K562 (cell line): ENCODE measurements around the gene PATJ. TPM values are rescaled to one million over a fixed set of nuclear protein-coding genes. Genes with fewer than 3 reads are reported as not detected.
"Not testable (repeated sequence)": the region's sequence is repeated elsewhere in the genome, so short reads cannot be mapped to it uniquely, and the experiment has no call there.

Experiments
- CREB3 ChIP-seq: fragments of 450-650 bp; conservative IDR thresholded peaks from 2 replicates; pipeline ENCODE4 v1.6.1; 2016; ENCODE audit warnings: missing genetic modification characterization, low read depth, mild to moderate bottlenecking, missing compliant biosample characterization, moderate library complexity
- PYGO2 ChIP-seq: fragments of 450-650 bp; IDR thresholded peaks from 2 replicates; pipeline ENCODE4 v1.6.1; 2016; ENCODE audit warnings: mild to moderate bottlenecking, missing genetic modification characterization, moderate library complexity, missing compliant biosample characterization
- YY1 ChIP-seq, 3 experiments: IDR thresholded peaks; 2 replicates each; pipeline ENCODE4 v1.6.1; 2011; ENCODE audit warnings: low read length in 2 of 3, mild to moderate bottlenecking in 2 of 3, moderate library complexity in 2 of 3, borderline replicate concordance in 1 of 3, control low read depth in 1 of 3, low read depth in 1 of 3; ENCODE audit not compliant: insufficient read depth in 3 of 3, insufficient replicate concordance in 2 of 3, control insufficient read depth in 1 of 3, insufficient read length in 1 of 3; ENCODE audit errors: extremely low read depth in 1 of 3
- polyA plus RNA-seq, 8 experiments: library from polyadenylated mRNA; depleted of rRNA in 4 of 8; stranded (reverse) in 5 of 8; unstranded in 3 of 8; fragments of >200 nt; fragmentation: Nextera tagmentation in 2 of 8; fragmentation: Illumina TruSeq in 1 of 8; extraction: Ambion mirVana in 2 of 8; extraction: Trizol in 1 of 8; gene quantifications; 2 replicates each; pipeline versions ENCODE4 v1.2.1 to v1.2.3, GENCODE V29; 2011 to 2014; ENCODE audit warnings: inconsistent platforms in 1 of 8, missing spikeins in 1 of 8
- total RNA-seq, 7 experiments: library from RNA; depleted of rRNA in 6 of 7; stranded (reverse); fragments of >200 nt in 6 of 7; fragmentation: Illumina TruSeq in 2 of 7; extraction: Trizol in 2 of 7; gene quantifications; 2 replicates each; pipeline versions ENCODE4 v1.2.1 to v1.2.3, GENCODE V29; 2011 to 2021; ENCODE audit warnings: low replicate concordance in 1 of 7
- TF ChIP-seq, protein P1 (sequence below), 2 experiments: fragments of 450-650 bp; formaldehyde crosslinking in 1 of 2; IDR thresholded peaks; 2 replicates each; pipeline versions ENCODE4 v1.4.0 to v1.6.1; 2014 to 2020; ENCODE audit warnings: mild to moderate bottlenecking in 2 of 2, borderline replicate concordance in 1 of 2, low read depth in 1 of 2
- TF ChIP-seq, protein P2 (sequence below), 2 experiments: fragments of 250-450 bp in 1 of 2; fragments of 450-650 bp in 1 of 2; sonication (Bioruptor Pico) in 1 of 2; IDR thresholded peaks; 2 replicates each; pipeline versions ENCODE4 v1.6.1 to v1.8.0; 2016 to 2021; ENCODE audit warnings: mild to moderate bottlenecking in 2 of 2, moderate library complexity in 2 of 2, missing compliant biosample characterization in 1 of 2, missing genetic modification characterization in 1 of 2
- TF ChIP-seq, protein P3 (sequence below), 3 experiments: fragments of 200-800 bp in 1 of 3; fragments of 250-450 bp in 1 of 3; fragments of 450-650 bp in 1 of 3; sonication (Bioruptor Pico) in 1 of 3; sonication (Bioruptor generic) in 1 of 3; formaldehyde crosslinking in 1 of 3; IDR thresholded peaks; 2 replicates each; pipeline versions ENCODE4 v1.6.1 to v1.8.0; 2016 to 2022; ENCODE audit warnings: mild to moderate bottlenecking in 2 of 3, missing genetic modification characterization in 2 of 3, missing compliant biosample characterization in 1 of 3, moderate library complexity in 1 of 3

PATJ gene
- total and polyA plus RNA-seq, 9 of the 15 experiments (the other 6 are each of a cell fraction or from before 2014, with no cell fraction given) = 0.22 TPM; not detected in 8

- TF ChIP-seq YY1 (IDR thresholded peaks at IDR 0.05; ENCODE audit: borderline replicate concordance in 1 of 3, control insufficient read depth in 1 of 3, extremely low read depth in 1 of 3, insufficient read depth in 3 of 3, insufficient read length in 1 of 3, insufficient replicate concordance in 2 of 3, low read depth in 1 of 3, low read length in 2 of 3) = peak in 2 of 3 experiments; percentile 52 to 82
- TF ChIP-seq PYGO2 (tag) = peak; percentile 72
- TF ChIP-seq, protein P1, sequence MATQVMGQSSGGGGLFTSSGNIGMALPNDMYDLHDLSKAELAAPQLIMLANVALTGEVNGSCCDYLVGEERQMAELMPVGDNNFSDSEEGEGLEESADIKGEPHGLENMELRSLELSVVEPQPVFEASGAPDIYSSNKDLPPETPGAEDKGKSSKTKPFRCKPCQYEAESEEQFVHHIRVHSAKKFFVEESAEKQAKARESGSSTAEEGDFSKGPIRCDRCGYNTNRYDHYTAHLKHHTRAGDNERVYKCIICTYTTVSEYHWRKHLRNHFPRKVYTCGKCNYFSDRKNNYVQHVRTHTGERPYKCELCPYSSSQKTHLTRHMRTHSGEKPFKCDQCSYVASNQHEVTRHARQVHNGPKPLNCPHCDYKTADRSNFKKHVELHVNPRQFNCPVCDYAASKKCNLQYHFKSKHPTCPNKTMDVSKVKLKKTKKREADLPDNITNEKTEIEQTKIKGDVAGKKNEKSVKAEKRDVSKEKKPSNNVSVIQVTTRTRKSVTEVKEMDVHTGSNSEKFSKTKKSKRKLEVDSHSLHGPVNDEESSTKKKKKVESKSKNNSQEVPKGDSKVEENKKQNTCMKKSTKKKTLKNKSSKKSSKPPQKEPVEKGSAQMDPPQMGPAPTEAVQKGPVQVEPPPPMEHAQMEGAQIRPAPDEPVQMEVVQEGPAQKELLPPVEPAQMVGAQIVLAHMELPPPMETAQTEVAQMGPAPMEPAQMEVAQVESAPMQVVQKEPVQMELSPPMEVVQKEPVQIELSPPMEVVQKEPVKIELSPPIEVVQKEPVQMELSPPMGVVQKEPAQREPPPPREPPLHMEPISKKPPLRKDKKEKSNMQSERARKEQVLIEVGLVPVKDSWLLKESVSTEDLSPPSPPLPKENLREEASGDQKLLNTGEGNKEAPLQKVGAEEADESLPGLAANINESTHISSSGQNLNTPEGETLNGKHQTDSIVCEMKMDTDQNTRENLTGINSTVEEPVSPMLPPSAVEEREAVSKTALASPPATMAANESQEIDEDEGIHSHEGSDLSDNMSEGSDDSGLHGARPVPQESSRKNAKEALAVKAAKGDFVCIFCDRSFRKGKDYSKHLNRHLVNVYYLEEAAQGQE (IDR thresholded peaks at IDR 0.05; ENCODE audit: borderline replicate concordance) = peak; percentile 87
- TF ChIP-seq, protein P1 (CRISPR knock-in tag; IDR thresholded peaks at IDR 0.05; ENCODE audit: low read depth) = not testable (repeated sequence)
- peak; percentile 94 for TF ChIP-seq CREB3 (tag)
- TF ChIP-seq, protein P2, sequence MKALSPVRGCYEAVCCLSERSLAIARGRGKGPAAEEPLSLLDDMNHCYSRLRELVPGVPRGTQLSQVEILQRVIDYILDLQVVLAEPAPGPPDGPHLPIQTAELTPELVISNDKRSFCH (CRISPR knock-in tag; IDR thresholded peaks at IDR 0.05) = not testable (repeated sequence)
- TF ChIP-seq, protein P2 (tag; IDR thresholded peaks at IDR 0.05) = 0 out of 2 replicates have a peak, but pooled peaks have one; percentile 23
- TF ChIP-seq, protein P3, sequence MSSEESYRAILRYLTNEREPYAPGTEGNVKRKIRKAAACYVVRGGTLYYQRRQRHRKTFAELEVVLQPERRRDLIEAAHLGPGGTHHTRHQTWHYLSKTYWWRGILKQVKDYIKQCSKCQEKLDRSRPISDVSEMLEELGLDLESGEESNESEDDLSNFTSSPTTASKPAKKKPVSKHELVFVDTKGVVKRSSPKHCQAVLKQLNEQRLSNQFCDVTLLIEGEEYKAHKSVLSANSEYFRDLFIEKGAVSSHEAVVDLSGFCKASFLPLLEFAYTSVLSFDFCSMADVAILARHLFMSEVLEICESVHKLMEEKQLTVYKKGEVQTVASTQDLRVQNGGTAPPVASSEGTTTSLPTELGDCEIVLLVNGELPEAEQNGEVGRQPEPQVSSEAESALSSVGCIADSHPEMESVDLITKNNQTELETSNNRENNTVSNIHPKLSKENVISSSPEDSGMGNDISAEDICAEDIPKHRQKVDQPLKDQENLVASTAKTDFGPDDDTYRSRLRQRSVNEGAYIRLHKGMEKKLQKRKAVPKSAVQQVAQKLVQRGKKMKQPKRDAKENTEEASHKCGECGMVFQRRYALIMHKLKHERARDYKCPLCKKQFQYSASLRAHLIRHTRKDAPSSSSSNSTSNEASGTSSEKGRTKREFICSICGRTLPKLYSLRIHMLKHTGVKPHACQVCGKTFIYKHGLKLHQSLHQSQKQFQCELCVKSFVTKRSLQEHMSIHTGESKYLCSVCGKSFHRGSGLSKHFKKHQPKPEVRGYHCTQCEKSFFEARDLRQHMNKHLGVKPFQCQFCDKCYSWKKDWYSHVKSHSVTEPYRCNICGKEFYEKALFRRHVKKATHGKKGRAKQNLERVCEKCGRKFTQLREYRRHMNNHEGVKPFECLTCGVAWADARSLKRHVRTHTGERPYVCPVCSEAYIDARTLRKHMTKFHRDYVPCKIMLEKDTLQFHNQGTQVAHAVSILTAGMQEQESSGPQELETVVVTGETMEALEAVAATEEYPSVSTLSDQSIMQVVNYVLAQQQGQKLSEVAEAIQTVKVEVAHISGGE (CRISPR knock-in tag; IDR thresholded peaks at IDR 0.05) = peak in 1 of 3 experiments; percentile 50; a peak in 1 of 6 replicates
These were observed 224.4 kb downstream of the PATJ start (continued) for GRCh38 chr1:61966450-61967225.
